Measurements from ENCODE around the gene RMDN2.

RMDN2 gene

GRCh38 chr2:38057651-38058410 lies 132.7 kb downstream of the RMDN2 start:
- DNase-seq = no peak

- no peak for DNase-seq
Observed at GRCh38 chr2:38060236-38061018, 135.3 kb downstream of the RMDN2 start.

- DNase-seq = peak; percentile 78
Observed at GRCh38 chr2:38064801-38065501, 139.9 kb downstream of the RMDN2 start.

- DNase-seq = no peak
Observed at GRCh38 chr2:38065502-38066135, 140.5 kb downstream of the RMDN2 start.

GRCh38 chr2:38066421-38067115 lies 141.5 kb downstream of the RMDN2 start:
- DNase-seq = no peak

All from NCI-H2171 treated with DMSO at 0.1 percent for 48 hours (cell line).